ENCODE measurements around the gene RAET1G. TPM values are rescaled to one million over a fixed set of nuclear protein-coding genes. Genes with fewer than 3 reads are reported as not detected.
"Not testable (repeated sequence)": the region's sequence is repeated elsewhere in the genome, so short reads cannot be mapped to it uniquely, and the experiment has no call there.

RAET1G gene
- total RNA-seq, 4 donors from 2014 or later: 0.89 TPM; not detected in 3

GRCh38 chr6:149909701-149910470 is 13.0 kb downstream of the RAET1G start:
- intact Hi-C loops (cut with DNase I; ENCODE audit: low total_unique reads): no loop called here
- H3K27ac ChIP-seq: no peak overlapping the region
- H3K36me3 ChIP-seq: no peaks in the 10 kb centered on the region
- DNase-seq (no peak), ATAC-seq (no peak)
- in situ Hi-C loops (cut with MboI; ENCODE audit: low sequenced_read_pairs in 4 of 4): loop anchor here in 1 of 4 donors (10.0 kb wide), 1 partner anchor 65 kb away; no protein-coding TSS in a partner anchor
- no peaks in the 10 kb centered on the region for H3K27me3 ChIP-seq
- no peak overlapping the region for H3K4me3 ChIP-seq
- H3K9me3 ChIP-seq: no peaks in the 10 kb centered on the region
- no peak for TF ChIP-seq POLR2A (IDR thresholded peaks at IDR 0.05)
- no peak for TF ChIP-seq CTCF (IDR thresholded peaks at IDR 0.05 in 4 of 5, conservative IDR thresholded peaks at IDR 0.05 in 1 of 5)
- H3K4me1 ChIP-seq: peaks cover 0 to 6% of the 10 kb centered on the region in 2 donors

- H3K27me3 ChIP-seq; DNase-seq; H3K4me3 ChIP-seq; H3K4me1 ChIP-seq; ATAC-seq; intact Hi-C loops (cut with DNase I; ENCODE audit: low total_unique reads); H3K9me3 ChIP-seq; H3K27ac ChIP-seq; H3K36me3 ChIP-seq: not testable (repeated sequence)
- in situ Hi-C loops (cut with MboI; ENCODE audit: low sequenced_read_pairs in 4 of 4): loop anchor here in 1 of 4 donors (10.0 kb wide), 1 partner anchor 64 kb away; no protein-coding TSS in a partner anchor
These were observed 14.4 kb downstream of the RAET1G start for GRCh38 chr6:149908480-149908879.

GRCh38 chr6:149907317-149907716 is 15.6 kb downstream of the RAET1G start:
- Histone ChIP-seq H3K4me3 (no peak overlapping the region), H3K4me1 (peaks cover 7 to 8% of the 10 kb centered on the region in 2 donors), H3K27me3 (no peaks in the 10 kb centered on the region), H3K9me3 (no peaks in the 10 kb centered on the region), H3K27ac (no peak overlapping the region), H3K36me3 (no peaks in the 10 kb centered on the region)
- no peak for ATAC-seq
- TF ChIP-seq POLR2A (IDR thresholded peaks at IDR 0.05) (no peak), CTCF (IDR thresholded peaks at IDR 0.05 in 4 of 5, conservative IDR thresholded peaks at IDR 0.05 in 1 of 5) (no peak)
- DNase-seq: no peak
- intact Hi-C loops (cut with DNase I; ENCODE audit: low total_unique reads): no loop called here
- in situ Hi-C loops (cut with MboI; ENCODE audit: low sequenced_read_pairs in 4 of 4): loop anchor here in 1 of 4 donors (10.0 kb wide), 1 partner anchor 63 kb away; no protein-coding TSS in a partner anchor

GRCh38 chr6:149906405-149906804 is 16.5 kb downstream of the RAET1G start:
- H3K4me1 ChIP-seq: peaks cover 7 to 8% of the 10 kb centered on the region in 2 donors
- no peak overlapping the region for H3K27ac ChIP-seq
- intact Hi-C loops (cut with DNase I; ENCODE audit: low total_unique reads): no loop called here
- in situ Hi-C loops (cut with MboI; ENCODE audit: low sequenced_read_pairs in 4 of 4): loop anchor here in 1 of 4 donors (10.0 kb wide), 1 partner anchor 62 kb away; no protein-coding TSS in a partner anchor
- DNase-seq (no peak), ATAC-seq (no peak)
- H3K36me3 ChIP-seq: no peaks in the 10 kb centered on the region
- H3K9me3 ChIP-seq: no peaks in the 10 kb centered on the region
- H3K4me3 ChIP-seq: no peak overlapping the region
- no peak for TF ChIP-seq CTCF (IDR thresholded peaks at IDR 0.05 in 4 of 5, conservative IDR thresholded peaks at IDR 0.05 in 1 of 5)
- TF ChIP-seq POLR2A (IDR thresholded peaks at IDR 0.05): no peak
- no peaks in the 10 kb centered on the region for H3K27me3 ChIP-seq

GRCh38 chr6:149905911-149906371 is 17.0 kb downstream of the RAET1G start:
- Histone ChIP-seq H3K9me3 (no peaks in the 10 kb centered on the region), H3K4me1 (peaks cover 7 to 8% of the 10 kb centered on the region in 2 donors), H3K27ac (no peak overlapping the region), H3K27me3 (no peaks in the 10 kb centered on the region), H3K36me3 (no peaks in the 10 kb centered on the region), H3K4me3 (no peak overlapping the region)
- DNase-seq (no peak), ATAC-seq (peak; percentile 22 to 39)
- TF ChIP-seq POLR2A (IDR thresholded peaks at IDR 0.05) (no peak), CTCF (IDR thresholded peaks at IDR 0.05 in 4 of 5, conservative IDR thresholded peaks at IDR 0.05 in 1 of 5) (no peak)
- in situ Hi-C loops (cut with MboI; ENCODE audit: low sequenced_read_pairs in 4 of 4) (loop anchor here in 1 of 4 donors (10.0 kb wide), 1 partner anchor 61 kb away; no protein-coding TSS in a partner anchor), intact Hi-C loops (cut with DNase I; ENCODE audit: low total_unique reads) (no loop called here)

Data from gastrocnemius medialis (tissue), 4 donors.